ENCODE data around the gene C14orf180. TPM values are rescaled to one million over a fixed set of nuclear protein-coding genes. Genes with fewer than 3 reads are reported as not detected.

Gene C14orf180
- total RNA-seq, 2 experiments from 2014 or later: not detected

- H4K20me1 ChIP-seq (ENCODE audit: insufficient read depth, low read length): no peaks in the 10 kb centered on the region
- H3K4me1 ChIP-seq (ENCODE audit: insufficient read depth, low read length, poor library complexity, severe bottlenecking): no peaks in the 10 kb centered on the region
- no peak overlapping the region for H3K4me2 ChIP-seq (ENCODE audit: low read length)
- ChIA-PET CTCF (ENCODE audit: unreplicated experiment) (no interaction called here), POLR2A (no interaction called here)
- no peak overlapping the region for H3K4me3 ChIP-seq (ENCODE audit: low read depth, low read length, poor library complexity, severe bottlenecking)
- no peak overlapping the region for H3K27ac ChIP-seq (ENCODE audit: low read depth, low read length, poor library complexity, severe bottlenecking)
- DNase-seq (ENCODE audit: low spot score): no peak
- H2AFZ ChIP-seq (ENCODE audit: low read length): no peak overlapping the region
- no peak for TF ChIP-seq EZH2phosphoT487 (IDR thresholded peaks at IDR 0.05; ENCODE audit: borderline replicate concordance, low read depth, low read length)
- H3K9me2 ChIP-seq (ENCODE audit: insufficient read depth, low read length): no peaks in the 10 kb centered on the region
- H3K36me3 ChIP-seq (ENCODE audit: insufficient read depth, low read length): no peaks in the 10 kb centered on the region
- no TSS peak for BruUV-seq (replicated peaks)
- intact Hi-C loops (cut with micrococcal nuclease; ENCODE audit: unreplicated experiment): no loop called here
- no peaks in the 10 kb centered on the region for H3K9me3 ChIP-seq (ENCODE audit: low read length)
- H3K79me2 ChIP-seq (ENCODE audit: insufficient read depth, low read depth, low read length): no peaks in the 10 kb centered on the region
These were observed 32.8 kb upstream of the C14orf180 start for GRCh38 chr14:104546591-104547309.

- ChIA-PET POLR2A (interaction anchor here (0.6 kb wide), 1 partner anchor 79 kb away, joined by 3 read pairs; no protein-coding TSS in a partner anchor), CTCF (ENCODE audit: unreplicated experiment) (no interaction called here)
- no peak for TF ChIP-seq EZH2phosphoT487 (IDR thresholded peaks at IDR 0.05; ENCODE audit: borderline replicate concordance, low read depth, low read length)
- no peak for TF ChIP-seq CTCF (conservative IDR thresholded peaks at IDR 0.05; ENCODE audit: low read length)
- Histone ChIP-seq H3K79me2 (ENCODE audit: insufficient read depth, low read depth, low read length) (no peaks in the 10 kb centered on the region), H3K4me2 (ENCODE audit: low read length) (no peak overlapping the region), H4K20me1 (ENCODE audit: insufficient read depth, low read length) (no peaks in the 10 kb centered on the region), H3K9me2 (ENCODE audit: insufficient read depth, low read length) (no peaks in the 10 kb centered on the region), H3K27ac (ENCODE audit: low read depth, low read length, poor library complexity, severe bottlenecking) (no peak overlapping the region), H3K4me1 (ENCODE audit: insufficient read depth, low read length, poor library complexity, severe bottlenecking) (no peaks in the 10 kb centered on the region), H3K9me3 (ENCODE audit: low read length) (no peaks in the 10 kb centered on the region), H2AFZ (ENCODE audit: low read length) (no peak overlapping the region), H3K4me3 (ENCODE audit: low read depth, low read length, poor library complexity, severe bottlenecking) (no peak overlapping the region), H3K36me3 (ENCODE audit: insufficient read depth, low read length) (no peaks in the 10 kb centered on the region)
- intact Hi-C loops (cut with micrococcal nuclease; ENCODE audit: unreplicated experiment): no loop called here
- no TSS peak for BruUV-seq (replicated peaks)
- no peak for DNase-seq (ENCODE audit: low spot score)
These were observed 32.1 kb upstream of the C14orf180 start for GRCh38 chr14:104547310-104547997.

GRCh38 chr14:104547998-104548700 is 31.4 kb upstream of the C14orf180 start:
- ChIA-PET CTCF (ENCODE audit: unreplicated experiment) (no interaction called here), POLR2A (interaction anchor here (0.6 kb wide), 1 partner anchor 78 kb away, joined by 3 read pairs; no protein-coding TSS in a partner anchor)
- Histone ChIP-seq H4K20me1 (ENCODE audit: insufficient read depth, low read length) (no peaks in the 10 kb centered on the region), H3K4me3 (ENCODE audit: low read depth, low read length, poor library complexity, severe bottlenecking) (no peak overlapping the region), H3K4me1 (ENCODE audit: insufficient read depth, low read length, poor library complexity, severe bottlenecking) (no peaks in the 10 kb centered on the region), H3K36me3 (ENCODE audit: insufficient read depth, low read length) (no peaks in the 10 kb centered on the region), H2AFZ (ENCODE audit: low read length) (no peak overlapping the region), H3K9me3 (ENCODE audit: low read length) (no peaks in the 10 kb centered on the region), H3K9me2 (ENCODE audit: insufficient read depth, low read length) (no peaks in the 10 kb centered on the region), H3K79me2 (ENCODE audit: insufficient read depth, low read depth, low read length) (no peaks in the 10 kb centered on the region), H3K4me2 (ENCODE audit: low read length) (no peak overlapping the region), H3K27ac (ENCODE audit: low read depth, low read length, poor library complexity, severe bottlenecking) (no peak overlapping the region)
- TF ChIP-seq CTCF (conservative IDR thresholded peaks at IDR 0.05; ENCODE audit: low read length) (no peak), EZH2phosphoT487 (IDR thresholded peaks at IDR 0.05; ENCODE audit: borderline replicate concordance, low read depth, low read length) (no peak)
- BruUV-seq (replicated peaks): no TSS peak
- no peak for DNase-seq (ENCODE audit: low spot score)
- intact Hi-C loops (cut with micrococcal nuclease; ENCODE audit: unreplicated experiment): no loop called here
